IPS DF 6.9 (cell line): Measurements from ENCODE around the gene IRS2.

Experiments
- DNase-seq: peaks from one replicate; pipeline ENCODE4 v3.0.0-alpha.2; 2013; ENCODE audit warnings: low read depth, low spot score
- H3K27ac ChIP-seq: one replicate; pipeline ENCODE4 v1.5.1; 2013; ENCODE audit warnings: low read length, control low read depth
- H3K27me3 ChIP-seq: 2 replicates; pipeline ENCODE4 v1.6.1; 2013; ENCODE audit warnings: mild to moderate bottlenecking, low read length; ENCODE audit not compliant: control insufficient read depth, insufficient read depth
- H3K36me3 ChIP-seq: 2 replicates; pipeline ENCODE4 v1.6.1; 2013; ENCODE audit warnings: low read length; ENCODE audit not compliant: control insufficient read depth, insufficient read depth
- H3K4me1 ChIP-seq: 2 replicates; pipeline ENCODE4 v1.6.1; 2013; ENCODE audit warnings: low read length; ENCODE audit not compliant: control insufficient read depth, insufficient read depth
- H3K4me3 ChIP-seq: 2 replicates; pipeline ENCODE4 v1.5.1; 2013; ENCODE audit warnings: mild to moderate bottlenecking, low read length
- H3K9me3 ChIP-seq: 2 replicates; pipeline ENCODE4 v1.6.1; 2013; ENCODE audit warnings: low read length, inconsistent platforms; ENCODE audit not compliant: control insufficient read depth, insufficient read depth
- WGBS: extraction: QIAGEN DNeasy Blood & Tissue Kit; methylation state at CpG from one replicate; pipeline ENCODE4 v1.1.7; 2013; ENCODE audit warnings: mixed read lengths, missing lambda C conversion rate; ENCODE audit not compliant: insufficient read length, insufficient coverage; 5-methylcytosine and 5-hydroxymethylcytosine counted together

IRS2 gene

GRCh38 chr13:109803825-109804224 lies 17.4 kb upstream of the IRS2 start:
- Histone ChIP-seq H3K4me3 (no peak overlapping the region), H3K27ac (no peak overlapping the region), H3K4me1 (no peaks in the 10 kb centered on the region), H3K9me3 (no peaks in the 10 kb centered on the region), H3K27me3 (no peaks in the 10 kb centered on the region), H3K36me3 (no peaks in the 10 kb centered on the region)
- no peak for DNase-seq
- no CpG with 5 or more reads among the region's 1 CpG for WGBS

- no peaks in the 10 kb centered on the region for H3K9me3 ChIP-seq
- no peak overlapping the region for H3K4me3 ChIP-seq
- H3K4me1 ChIP-seq, result no peaks in the 10 kb centered on the region
- H3K36me3 ChIP-seq, result no peaks in the 10 kb centered on the region
- H3K27ac ChIP-seq, result no peak overlapping the region
- WGBS, result no CpG with 5 or more reads among the region's 4 CpGs
- H3K27me3 ChIP-seq, result no peaks in the 10 kb centered on the region
- no peak for DNase-seq
These were observed 16.6 kb upstream of the IRS2 start for GRCh38 chr13:109802936-109803335.

- WGBS, result no CpG with 5 or more reads among the region's 2 CpGs
- no peak for DNase-seq
- H3K4me3 ChIP-seq, result no peak overlapping the region
- no peaks in the 10 kb centered on the region for H3K36me3 ChIP-seq
- no peaks in the 10 kb centered on the region for H3K27me3 ChIP-seq
- no peak overlapping the region for H3K27ac ChIP-seq
- H3K4me1 ChIP-seq, result peaks cover 2% of the 10 kb centered on the region; the same call in 1 of the 2 replicates
- H3K9me3 ChIP-seq, result no peaks in the 10 kb centered on the region
These were observed 8.6 kb upstream of the IRS2 start for GRCh38 chr13:109795011-109795410.

- Histone ChIP-seq H3K27ac (no peak overlapping the region), H3K9me3 (no peaks in the 10 kb centered on the region), H3K4me3 (no peak overlapping the region), H3K36me3 (no peaks in the 10 kb centered on the region), H3K27me3 (no peaks in the 10 kb centered on the region), H3K4me1 (peaks cover 2% of the 10 kb centered on the region; the same call in 1 of the 2 replicates)
- no CpG with 5 or more reads among the region's 12 CpGs for WGBS
- no peak for DNase-seq
These were observed 7.7 kb upstream of the IRS2 start for GRCh38 chr13:109794095-109794494.

- no peak overlapping the region for H3K4me3 ChIP-seq
- DNase-seq, result no peak
- H3K27ac ChIP-seq, result no peak overlapping the region
- no peaks in the 10 kb centered on the region for H3K27me3 ChIP-seq
- no peaks in the 10 kb centered on the region for H3K36me3 ChIP-seq
- H3K4me1 ChIP-seq, result peaks cover 2% of the 10 kb centered on the region; the same call in 1 of the 2 replicates
- H3K9me3 ChIP-seq, result no peaks in the 10 kb centered on the region
- WGBS, result no CpG with 5 or more reads among the region's 6 CpGs
These were observed 6.2 kb upstream of the IRS2 start for GRCh38 chr13:109792416-109793059.

GRCh38 chr13:109790942-109791605 lies 4.7 kb upstream of the IRS2 start:
- Histone ChIP-seq H3K36me3 (no peaks in the 10 kb centered on the region), H3K9me3 (no peaks in the 10 kb centered on the region), H3K4me1 (peaks cover 2% of the 10 kb centered on the region; the same call in 1 of the 2 replicates), H3K27me3 (no peaks in the 10 kb centered on the region), H3K27ac (no peak overlapping the region), H3K4me3 (no peak overlapping the region)
- WGBS, result no CpG with 5 or more reads among the region's 7 CpGs
- DNase-seq, result no peak

GRCh38 chr13:109790086-109790485 lies 3.7 kb upstream of the IRS2 start:
- no peaks in the 10 kb centered on the region for H3K9me3 ChIP-seq
- H3K27ac ChIP-seq, result no peak overlapping the region
- no peaks in the 10 kb centered on the region for H3K27me3 ChIP-seq
- peaks cover 2% of the 10 kb centered on the region for H3K4me1 ChIP-seq
- H3K36me3 ChIP-seq, result no peaks in the 10 kb centered on the region; the same call in 1 of the 2 replicates
- no peak overlapping the region for H3K4me3 ChIP-seq
- no CpG with 5 or more reads among the region's 1 CpG for WGBS
- DNase-seq, result no peak

GRCh38 chr13:109789262-109789661 lies 2.9 kb upstream of the IRS2 start:
- Histone ChIP-seq H3K27ac (no peak overlapping the region), H3K4me1 (peaks cover 5% of the 10 kb centered on the region), H3K9me3 (no peaks in the 10 kb centered on the region), H3K36me3 (no peaks in the 10 kb centered on the region; the same call in 1 of the 2 replicates), H3K27me3 (no peaks in the 10 kb centered on the region), H3K4me3 (no peak overlapping the region)
- DNase-seq, result no peak
- WGBS, result no CpG with 5 or more reads among the region's 2 CpGs

GRCh38 chr13:109788372-109789111 lies 2.2 kb upstream of the IRS2 start:
- WGBS, result 100% methylated on average over 2 of the region's 7 CpGs
- H3K27me3 ChIP-seq, result no peaks in the 10 kb centered on the region
- H3K4me3 ChIP-seq, result no peak overlapping the region
- no peak overlapping the region for H3K27ac ChIP-seq
- no peaks in the 10 kb centered on the region for H3K9me3 ChIP-seq
- DNase-seq, result no peak
- no peaks in the 10 kb centered on the region; the same call in 1 of the 2 replicates for H3K36me3 ChIP-seq
- H3K4me1 ChIP-seq, result peaks cover 4% of the 10 kb centered on the region

- Histone ChIP-seq H3K4me3 (peak overlapping the region; percentile 70; the same call in 1 of the 2 replicates), H3K4me1 (peaks cover 9% of the 10 kb centered on the region), H3K27me3 (no peaks in the 10 kb centered on the region), H3K9me3 (no peaks in the 10 kb centered on the region), H3K36me3 (no peaks in the 10 kb centered on the region; the same call in 1 of the 2 replicates), H3K27ac (no peak overlapping the region)
- DNase-seq, result no peak
- no CpG with 5 or more reads among the region's 86 CpGs for WGBS
These were observed 962 bp upstream of the IRS2 start for GRCh38 chr13:109787135-109787954.
